ENCODE results near the gene C18orf63.

The C18orf63 gene

DNA sequence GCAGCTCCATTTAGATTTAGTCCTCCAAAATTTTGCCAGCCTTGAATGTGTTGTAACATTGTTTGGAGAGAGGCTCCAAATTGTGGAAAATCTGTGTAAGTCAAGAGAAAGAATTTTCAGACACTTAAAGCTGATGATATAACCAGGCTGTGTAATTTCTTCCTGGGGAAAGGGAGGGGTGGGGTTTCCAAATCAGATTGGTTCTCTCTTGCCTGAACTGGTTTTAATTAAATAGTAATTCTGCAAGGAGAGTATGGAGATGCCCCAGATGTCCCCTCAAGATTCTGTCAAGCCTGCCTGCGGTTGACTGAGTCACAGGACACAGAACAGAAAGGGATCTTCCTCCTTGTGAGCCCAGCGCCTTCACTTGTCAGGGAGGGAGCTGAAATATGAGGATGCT, 54.5 kb downstream of the C18orf63 start:
- no peaks in the 10 kb centered on the region for H3K9me2 ChIP-seq (replicated peaks; ENCODE audit: low read depth, low read length)
- no peak overlapping the region for H3K4me3 ChIP-seq (ENCODE audit: low read length, poor library complexity, severe bottlenecking)
- H4K20me1 ChIP-seq (ENCODE audit: insufficient read depth, low read length, poor library complexity, severe bottlenecking): no peaks in the 10 kb centered on the region
- no peak overlapping the region for H3K9ac ChIP-seq (ENCODE audit: low read depth, low read length, poor library complexity, severe bottlenecking)
- H3K4me2 ChIP-seq (ENCODE audit: low read depth, low read length, poor library complexity, severe bottlenecking): no peak overlapping the region
- no peaks in the 10 kb centered on the region for H3K36me3 ChIP-seq (ENCODE audit: insufficient read depth, low read length)
- TF ChIP-seq CTCF (conservative IDR thresholded peaks at IDR 0.05; ENCODE audit: low read length) (no peak), EZH2phosphoT487 (IDR thresholded peaks at IDR 0.05; ENCODE audit: borderline replicate concordance) (no peak)
- H3K9me3 ChIP-seq (ENCODE audit: insufficient read depth, low read depth, low read length): no peaks in the 10 kb centered on the region
- peaks cover 3% of the 10 kb centered on the region for H3K4me1 ChIP-seq (ENCODE audit: insufficient read depth, low read length, poor library complexity, severe bottlenecking)
- H3K27me3 ChIP-seq (ENCODE audit: insufficient read depth, low read length, poor library complexity, severe bottlenecking): peaks cover 41% of the 10 kb centered on the region
- no peaks in the 10 kb centered on the region for H3F3A ChIP-seq (ENCODE audit: low read depth)
- H3K79me2 ChIP-seq (ENCODE audit: insufficient read depth, low read length): no peaks in the 10 kb centered on the region
- no peak overlapping the region for H2AFZ ChIP-seq (ENCODE audit: low read length)

GRCh38 chr18:74373428-74373827, 57.8 kb downstream of the C18orf63 start:
- Histone ChIP-seq H3K79me2 (ENCODE audit: insufficient read depth, low read length) (no peaks in the 10 kb centered on the region), H3K9ac (ENCODE audit: low read depth, low read length, poor library complexity, severe bottlenecking) (no peak overlapping the region), H4K20me1 (ENCODE audit: insufficient read depth, low read length, poor library complexity, severe bottlenecking) (no peaks in the 10 kb centered on the region), H3K9me3 (ENCODE audit: insufficient read depth, low read depth, low read length) (no peaks in the 10 kb centered on the region), H3F3A (ENCODE audit: low read depth) (no peaks in the 10 kb centered on the region), H3K4me2 (ENCODE audit: low read depth, low read length, poor library complexity, severe bottlenecking) (no peak overlapping the region), H2AFZ (ENCODE audit: low read length) (no peak overlapping the region), H3K9me2 (replicated peaks; ENCODE audit: low read depth, low read length) (no peaks in the 10 kb centered on the region), H3K27me3 (ENCODE audit: insufficient read depth, low read length, poor library complexity, severe bottlenecking) (peaks cover 36% of the 10 kb centered on the region), H3K36me3 (ENCODE audit: insufficient read depth, low read length) (no peaks in the 10 kb centered on the region), H3K4me1 (ENCODE audit: insufficient read depth, low read length, poor library complexity, severe bottlenecking) (peaks cover 3% of the 10 kb centered on the region), H3K4me3 (ENCODE audit: low read length, poor library complexity, severe bottlenecking) (no peak overlapping the region)
- no peak for TF ChIP-seq CTCF (conservative IDR thresholded peaks at IDR 0.05; ENCODE audit: low read length)
- TF ChIP-seq EZH2phosphoT487 (IDR thresholded peaks at IDR 0.05; ENCODE audit: borderline replicate concordance): no peak

DNA sequence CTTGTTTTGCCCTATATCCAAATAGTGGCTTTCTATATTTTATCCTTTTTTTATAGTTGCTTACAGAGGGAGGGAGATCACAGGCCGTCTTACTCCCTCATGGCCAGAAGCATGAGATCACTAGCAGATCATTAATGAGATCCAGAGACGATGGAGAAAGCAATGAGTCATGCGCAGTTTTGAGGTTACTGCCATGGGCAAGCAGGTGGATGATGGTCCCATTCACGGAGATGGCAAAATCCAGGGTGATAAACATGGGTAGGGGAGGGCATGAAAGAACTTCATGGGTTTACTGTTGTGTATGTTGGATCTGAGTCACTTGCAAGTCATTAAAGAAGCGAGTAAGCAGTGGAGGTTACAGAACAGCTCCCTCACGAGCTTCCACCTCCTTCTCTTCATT, 60.4 kb downstream of the C18orf63 start:
- Histone ChIP-seq H3K27me3 (ENCODE audit: insufficient read depth, low read length, poor library complexity, severe bottlenecking) (peaks cover 14% of the 10 kb centered on the region), H2AFZ (ENCODE audit: low read length) (no peak overlapping the region), H3K9me2 (replicated peaks; ENCODE audit: low read depth, low read length) (no peaks in the 10 kb centered on the region), H3K4me1 (ENCODE audit: insufficient read depth, low read length, poor library complexity, severe bottlenecking) (peaks cover 3% of the 10 kb centered on the region), H3K79me2 (ENCODE audit: insufficient read depth, low read length) (no peaks in the 10 kb centered on the region), H3K4me3 (ENCODE audit: low read length, poor library complexity, severe bottlenecking) (no peak overlapping the region), H3K9ac (ENCODE audit: low read depth, low read length, poor library complexity, severe bottlenecking) (no peak overlapping the region), H3K36me3 (ENCODE audit: insufficient read depth, low read length) (no peaks in the 10 kb centered on the region), H4K20me1 (ENCODE audit: insufficient read depth, low read length, poor library complexity, severe bottlenecking) (no peaks in the 10 kb centered on the region), H3K9me3 (ENCODE audit: insufficient read depth, low read depth, low read length) (no peaks in the 10 kb centered on the region), H3F3A (ENCODE audit: low read depth) (no peaks in the 10 kb centered on the region), H3K4me2 (ENCODE audit: low read depth, low read length, poor library complexity, severe bottlenecking) (no peak overlapping the region)
- no peak for TF ChIP-seq EZH2phosphoT487 (IDR thresholded peaks at IDR 0.05; ENCODE audit: borderline replicate concordance)
- TF ChIP-seq CTCF (conservative IDR thresholded peaks at IDR 0.05; ENCODE audit: low read length): no peak
